Measurements from ENCODE around the gene NHLH1.
"Not testable (repeated sequence)": the region's sequence is repeated elsewhere in the genome, so short reads cannot be mapped to it uniquely, and the experiment has no call there.

NHLH1 gene

GRCh38 chr1:160384812-160385211 is 17.9 kb downstream of the NHLH1 start:
- not testable (repeated sequence) for DNase-seq

- DNase-seq, result not testable (repeated sequence)
Observed at GRCh38 chr1:160388406-160388805, 21.5 kb downstream of the NHLH1 start.

DNA sequence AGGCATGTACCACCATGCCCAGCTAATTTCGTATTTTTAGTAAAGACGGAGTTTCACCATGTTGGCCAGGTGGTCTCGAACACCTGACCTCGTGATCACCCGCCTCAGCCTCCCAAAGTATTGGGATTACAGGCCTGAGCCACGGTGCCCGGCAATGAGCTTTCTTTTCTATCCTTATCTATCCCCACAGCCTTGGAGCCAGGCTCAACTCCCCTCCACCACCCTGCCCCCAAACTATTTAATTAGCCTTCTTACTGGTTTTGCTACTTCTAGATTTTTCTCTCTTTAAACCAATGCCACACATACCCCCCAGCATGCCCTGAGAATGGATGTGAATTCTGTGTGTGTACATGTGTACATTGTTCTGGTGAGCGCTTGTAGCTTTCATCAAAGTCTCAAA is 27.8 kb downstream of the NHLH1 start:
- DNase-seq, result no peak

- no peak for DNase-seq
Observed at GRCh38 chr1:160397651-160398050, 30.8 kb downstream of the NHLH1 start.

- no peak for DNase-seq
Observed at GRCh38 chr1:160398823-160399222, 32.0 kb downstream of the NHLH1 start.

DNA sequence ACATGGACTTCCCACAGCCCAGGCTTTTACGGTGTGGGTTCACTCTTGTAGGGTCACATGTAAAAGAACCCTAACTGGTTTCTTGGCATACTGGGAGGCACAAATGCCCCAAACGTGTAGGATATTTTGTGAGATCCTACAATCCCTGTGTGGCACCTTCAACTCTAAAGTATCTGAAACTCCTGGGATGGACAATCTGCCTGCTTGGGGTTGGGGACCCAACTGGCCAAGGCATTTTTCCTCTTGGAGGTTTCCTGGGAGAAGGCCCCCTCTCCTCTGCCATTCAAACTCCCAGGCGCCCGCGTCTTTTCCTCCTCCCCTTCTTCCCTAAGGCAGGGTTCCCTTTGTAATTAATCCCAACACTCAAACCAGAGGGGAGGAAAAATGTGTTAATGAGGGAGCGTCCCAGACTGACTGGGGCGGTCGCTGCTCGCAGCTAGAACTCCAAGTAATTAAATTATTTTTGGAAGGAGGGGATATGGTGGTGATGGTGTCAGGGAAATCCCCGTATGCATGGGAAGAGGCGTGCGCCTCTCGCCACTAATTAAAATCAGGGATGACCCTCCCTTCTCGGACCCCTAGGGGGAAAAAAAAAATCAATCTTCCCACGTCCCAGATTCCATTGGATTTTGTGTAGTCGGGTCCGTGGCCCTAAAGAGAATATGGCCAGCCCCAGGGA is 32.8 kb downstream of the NHLH1 start:
- DNase-seq, result no peak

GRCh38 chr1:160400223-160400645 is 33.4 kb downstream of the NHLH1 start, which contains the start of gene VANGL2:
VANGL2 (plus strand) TSS chr1:160400564; CDS start chr1:160415838, 15,274 bp downstream.
- peak; percentile 84 for DNase-seq

- DNase-seq, result no peak
Observed at GRCh38 chr1:160400646-160401486, 34.0 kb downstream of the NHLH1 start.

GRCh38 chr1:160401487-160401805 is 34.6 kb downstream of the NHLH1 start:
- DNase-seq, result no peak

- no peak for DNase-seq
Observed at GRCh38 chr1:160402001-160402795, 35.3 kb downstream of the NHLH1 start.

DNA sequence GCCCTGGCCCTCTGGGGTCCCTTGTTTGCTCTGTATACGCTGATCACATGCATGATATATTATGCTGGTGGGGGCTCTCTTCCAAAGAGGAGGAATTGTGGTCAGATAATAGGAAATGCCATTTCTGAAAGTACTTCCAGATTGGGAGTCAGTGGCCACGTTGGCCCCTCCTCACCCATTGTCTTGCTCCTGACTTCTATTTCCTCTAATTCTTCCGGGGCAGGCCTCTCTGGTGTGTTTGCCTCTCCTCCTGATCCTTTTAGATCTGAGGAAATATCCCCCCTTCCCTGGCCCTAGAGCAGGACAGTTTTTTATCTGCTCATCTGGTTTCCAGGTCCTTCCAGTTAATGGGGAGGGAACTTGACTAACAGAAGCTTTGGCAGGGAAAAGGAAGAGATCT is 36.4 kb downstream of the NHLH1 start:
- DNase-seq, result no peak

DNA sequence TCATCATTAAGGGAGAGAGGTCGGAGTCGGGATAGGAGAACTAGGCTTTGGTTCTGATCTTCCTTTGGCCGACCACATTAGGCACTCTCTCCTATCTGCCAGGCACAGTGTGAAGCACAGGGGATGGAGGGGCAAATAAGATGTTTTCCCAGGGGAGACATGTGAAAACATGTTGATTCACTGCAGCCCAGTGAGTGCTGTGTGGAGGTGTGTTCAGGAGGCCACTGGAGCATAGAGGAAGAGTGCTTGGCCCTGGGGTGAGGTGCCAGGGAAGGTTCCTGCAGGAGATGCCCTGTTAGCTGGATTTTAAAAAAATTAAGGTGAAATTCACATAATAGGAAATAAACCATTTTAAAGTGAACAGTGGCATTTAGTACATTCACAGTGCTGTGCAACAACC is 37.2 kb downstream of the NHLH1 start:
- DNase-seq, result no peak

DNA sequence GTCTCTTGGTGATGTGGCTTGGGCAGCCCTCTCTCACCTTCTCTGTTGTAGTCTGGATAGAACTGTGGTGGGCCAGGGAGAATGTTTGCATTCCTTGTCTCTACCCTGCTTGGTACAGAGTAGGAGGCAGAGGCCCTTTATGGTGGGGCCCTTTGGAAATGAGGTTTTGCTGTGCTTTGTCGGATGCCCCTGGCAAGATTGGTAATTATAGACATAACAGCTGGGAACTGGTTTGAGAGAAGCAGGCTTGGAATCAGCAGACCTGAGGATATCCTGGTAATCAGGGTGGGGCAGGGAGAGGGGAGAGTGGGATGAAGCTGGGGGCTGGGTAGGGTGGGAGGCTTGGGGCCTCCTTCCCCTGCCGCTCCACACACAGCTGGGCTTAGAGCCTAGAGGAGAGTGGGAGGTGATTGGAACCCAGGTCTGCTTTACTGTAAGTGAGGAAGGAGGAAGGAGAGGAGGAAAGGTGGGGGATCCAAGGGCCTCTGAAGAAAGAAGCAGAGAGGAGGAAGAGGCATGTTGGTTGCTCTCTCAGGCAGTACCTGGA is 38.5 kb downstream of the NHLH1 start:
- no peak for DNase-seq

- DNase-seq, result no peak
Observed at GRCh38 chr1:160406131-160406968, 39.5 kb downstream of the NHLH1 start.

GRCh38 chr1:160407839-160408801 is 41.2 kb downstream of the NHLH1 start:
- DNase-seq, result no peak

- no peak for DNase-seq
Observed at GRCh38 chr1:160408864-160409263, 42.0 kb downstream of the NHLH1 start.

DNA sequence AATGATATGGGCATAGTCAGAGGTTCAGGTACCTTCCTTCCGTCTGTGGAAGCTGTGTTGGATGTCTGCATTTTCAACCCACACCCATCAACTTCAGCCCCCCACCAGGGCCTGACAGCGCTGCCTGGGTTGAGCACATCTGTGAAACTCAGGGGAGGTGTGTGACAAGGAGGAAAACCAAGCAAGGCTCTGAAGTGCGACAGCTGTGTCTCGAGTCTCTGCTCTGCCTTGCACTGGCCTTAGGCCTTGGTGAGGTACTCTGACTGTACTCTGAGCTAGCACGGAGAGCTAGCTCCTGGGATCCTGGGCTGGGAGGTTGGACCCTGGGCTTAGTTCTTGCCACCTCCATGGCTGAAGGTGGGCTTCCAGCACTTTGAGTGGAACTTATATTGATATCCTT is 42.6 kb downstream of the NHLH1 start:
- DNase-seq, result no peak

- DNase-seq, result no peak
Observed at GRCh38 chr1:160410406-160411005, 43.6 kb downstream of the NHLH1 start.

DNA sequence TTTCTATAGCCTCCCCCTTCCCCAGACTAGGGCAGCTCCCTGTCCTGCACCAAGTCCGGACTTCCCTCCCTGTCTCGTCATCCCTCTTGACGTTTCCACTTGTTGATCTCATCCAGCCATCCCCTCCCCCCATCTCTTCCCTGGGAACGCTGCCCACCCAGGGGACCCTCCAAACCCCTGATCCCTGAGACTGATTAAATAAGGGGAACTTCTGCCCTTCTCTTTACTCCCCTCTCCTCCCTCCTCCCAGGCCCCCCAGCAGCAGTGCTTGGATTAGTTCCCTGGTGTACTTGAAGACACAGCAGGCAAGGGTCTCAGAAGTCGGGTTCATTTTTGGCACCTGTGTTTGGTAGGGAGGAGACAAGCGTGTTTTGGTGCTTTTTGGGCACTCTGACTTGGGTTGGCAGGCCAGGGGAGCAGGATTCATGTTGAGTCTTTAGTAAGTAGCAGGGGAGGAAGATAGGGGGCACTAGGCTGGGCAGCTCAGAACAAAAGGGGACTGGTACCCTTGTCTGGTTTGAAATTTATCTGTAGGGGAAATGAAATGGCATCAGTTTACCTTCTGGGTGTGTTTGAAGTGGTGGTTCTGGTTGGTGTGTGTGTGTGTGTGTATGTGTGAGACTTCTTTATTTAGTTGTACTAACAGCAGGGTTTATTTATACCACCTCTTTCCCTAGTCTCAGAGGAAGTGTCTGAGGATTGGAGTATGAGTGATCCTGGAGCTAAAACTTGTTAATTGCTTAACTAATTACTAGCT is 44.6 kb downstream of the NHLH1 start:
- peak; percentile 37 for DNase-seq

GRCh38 chr1:160412028-160412362 is 45.1 kb downstream of the NHLH1 start:
- peak; percentile 26 for DNase-seq
